Measurements from ENCODE around the gene LRTM2. TPM values are rescaled to one million over a fixed set of nuclear protein-coding genes. Genes with fewer than 3 reads are reported as not detected.

Gene LRTM2
- total RNA-seq, 1 experiment from 2014 or later, result not detected

DNA sequence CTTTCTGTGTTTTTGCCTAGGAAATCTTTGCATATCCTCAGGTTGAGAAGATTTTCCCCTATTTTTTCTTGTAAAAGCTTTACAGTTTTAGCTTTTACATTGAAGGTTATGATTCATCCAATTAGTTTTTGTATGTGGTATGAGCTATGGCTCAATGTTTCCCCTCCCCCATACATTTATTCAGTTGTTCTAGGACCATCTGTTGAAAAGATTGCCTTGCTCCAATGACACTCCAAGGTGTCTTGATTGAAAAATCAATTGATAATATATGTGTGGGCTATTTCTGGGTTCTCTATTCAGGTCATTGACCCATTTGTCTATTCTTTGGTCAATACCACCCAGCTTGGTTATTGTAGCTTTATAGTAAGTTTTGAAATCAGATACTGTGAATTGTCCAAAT lies 42.6 kb downstream of the LRTM2 start:
- Histone ChIP-seq H3K4me3 (no peak overlapping the region), H3K9me2 (ENCODE audit: insufficient read depth) (no peaks in the 10 kb centered on the region), H4K20me1 (ENCODE audit: insufficient read depth) (no peaks in the 10 kb centered on the region), H3F3A (ENCODE audit: insufficient read depth, low read depth) (no peaks in the 10 kb centered on the region), H3K4me2 (no peak overlapping the region), H2AFZ (no peak overlapping the region), H3K27me3 (ENCODE audit: insufficient read depth, low read depth) (peaks cover 98% of the 10 kb centered on the region), H3K79me2 (ENCODE audit: low read depth) (no peaks in the 10 kb centered on the region), H3K4me1 (replicated peaks; ENCODE audit: insufficient read depth) (no peaks in the 10 kb centered on the region), H3K36me3 (ENCODE audit: low read depth) (no peaks in the 10 kb centered on the region), H3K27ac (no peak overlapping the region), H3K9me3 (ENCODE audit: insufficient read depth, low read depth) (no peaks in the 10 kb centered on the region)
- BruUV-seq (replicated peaks), result no TSS peak
- TF ChIP-seq, protein P1, sequence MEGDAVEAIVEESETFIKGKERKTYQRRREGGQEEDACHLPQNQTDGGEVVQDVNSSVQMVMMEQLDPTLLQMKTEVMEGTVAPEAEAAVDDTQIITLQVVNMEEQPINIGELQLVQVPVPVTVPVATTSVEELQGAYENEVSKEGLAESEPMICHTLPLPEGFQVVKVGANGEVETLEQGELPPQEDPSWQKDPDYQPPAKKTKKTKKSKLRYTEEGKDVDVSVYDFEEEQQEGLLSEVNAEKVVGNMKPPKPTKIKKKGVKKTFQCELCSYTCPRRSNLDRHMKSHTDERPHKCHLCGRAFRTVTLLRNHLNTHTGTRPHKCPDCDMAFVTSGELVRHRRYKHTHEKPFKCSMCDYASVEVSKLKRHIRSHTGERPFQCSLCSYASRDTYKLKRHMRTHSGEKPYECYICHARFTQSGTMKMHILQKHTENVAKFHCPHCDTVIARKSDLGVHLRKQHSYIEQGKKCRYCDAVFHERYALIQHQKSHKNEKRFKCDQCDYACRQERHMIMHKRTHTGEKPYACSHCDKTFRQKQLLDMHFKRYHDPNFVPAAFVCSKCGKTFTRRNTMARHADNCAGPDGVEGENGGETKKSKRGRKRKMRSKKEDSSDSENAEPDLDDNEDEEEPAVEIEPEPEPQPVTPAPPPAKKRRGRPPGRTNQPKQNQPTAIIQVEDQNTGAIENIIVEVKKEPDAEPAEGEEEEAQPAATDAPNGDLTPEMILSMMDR (conservative IDR thresholded peaks at IDR 0.05), result no peak
- TF ChIP-seq EZH2 (IDR thresholded peaks at IDR 0.05; ENCODE audit: low read depth), result no peak
- POLR2A ChIA-PET (ENCODE audit: unreplicated experiment), result no interaction called here
- no peak for DNase-seq
- intact Hi-C loops (cut with micrococcal nuclease; ENCODE audit: unreplicated experiment), result no loop called here
- CTCF ChIA-PET, result no interaction called here

DNA sequence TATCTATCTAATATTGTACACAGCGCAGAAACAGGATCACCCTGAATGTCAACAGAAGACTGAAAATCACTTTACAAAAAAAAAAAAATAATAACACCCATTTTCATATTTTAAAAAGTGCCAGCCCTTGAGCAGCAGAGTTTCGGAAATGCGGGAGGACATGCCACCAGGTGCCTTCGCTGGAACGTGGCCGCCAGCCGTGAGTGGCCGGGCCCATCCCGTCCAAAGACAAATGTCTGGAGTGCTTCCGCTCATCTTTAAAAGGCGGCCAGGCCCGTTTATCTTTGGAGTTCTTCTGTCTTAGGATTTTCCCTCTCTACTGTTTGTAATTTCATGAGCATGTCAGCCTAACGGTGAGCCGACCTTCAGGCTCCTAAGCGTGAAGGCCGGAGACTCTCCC lies 43.5 kb downstream of the LRTM2 start:
- no peak for DNase-seq
- no peaks in the 10 kb centered on the region for H3K4me1 ChIP-seq (replicated peaks; ENCODE audit: insufficient read depth)
- no peak overlapping the region for H3K4me2 ChIP-seq
- intact Hi-C loops (cut with micrococcal nuclease; ENCODE audit: unreplicated experiment), result no loop called here
- no peaks in the 10 kb centered on the region for H3K9me3 ChIP-seq (ENCODE audit: insufficient read depth, low read depth)
- no peaks in the 10 kb centered on the region for H3K9me2 ChIP-seq (ENCODE audit: insufficient read depth)
- no peaks in the 10 kb centered on the region for H4K20me1 ChIP-seq (ENCODE audit: insufficient read depth)
- H3K4me3 ChIP-seq, result no peak overlapping the region
- ChIA-PET CTCF (no interaction called here), POLR2A (ENCODE audit: unreplicated experiment) (no interaction called here)
- H3K27ac ChIP-seq, result no peak overlapping the region
- peaks cover 98% of the 10 kb centered on the region for H3K27me3 ChIP-seq (ENCODE audit: insufficient read depth, low read depth)
- no peaks in the 10 kb centered on the region for H3K79me2 ChIP-seq (ENCODE audit: low read depth)
- TF ChIP-seq, protein P1 (conservative IDR thresholded peaks at IDR 0.05), result no peak
- TF ChIP-seq EZH2 (IDR thresholded peaks at IDR 0.05; ENCODE audit: low read depth), result no peak
- H2AFZ ChIP-seq, result no peak overlapping the region
- no TSS peak for BruUV-seq (replicated peaks)
- H3K36me3 ChIP-seq (ENCODE audit: low read depth), result no peaks in the 10 kb centered on the region
- no peaks in the 10 kb centered on the region for H3F3A ChIP-seq (ENCODE audit: insufficient read depth, low read depth)

DNA sequence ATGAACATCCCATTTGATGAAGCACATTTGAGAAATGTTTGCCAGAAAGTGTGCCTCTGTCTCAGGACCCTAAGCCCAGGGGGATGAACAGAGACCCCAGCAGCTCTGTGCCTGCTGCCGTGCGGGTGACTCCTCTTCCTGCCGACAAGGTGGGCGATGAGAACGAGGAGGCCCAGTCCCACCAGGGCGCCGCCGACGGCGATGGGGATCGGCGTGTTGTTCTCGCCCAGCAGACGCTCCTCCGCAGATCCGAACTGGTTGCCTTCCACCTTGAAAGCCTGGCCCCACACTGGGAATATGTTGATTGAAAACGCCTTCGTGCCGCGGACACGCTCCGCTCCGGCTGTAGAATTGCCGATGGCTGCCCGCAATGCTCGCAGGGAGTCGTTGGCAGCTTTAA lies 44.1 kb downstream of the LRTM2 start:
- Histone ChIP-seq H3K27ac (no peak overlapping the region), H3K79me2 (ENCODE audit: low read depth) (no peaks in the 10 kb centered on the region), H2AFZ (no peak overlapping the region), H3K9me3 (ENCODE audit: insufficient read depth, low read depth) (no peaks in the 10 kb centered on the region), H4K20me1 (ENCODE audit: insufficient read depth) (no peaks in the 10 kb centered on the region), H3K27me3 (ENCODE audit: insufficient read depth, low read depth) (peaks cover 98% of the 10 kb centered on the region), H3K4me1 (replicated peaks; ENCODE audit: insufficient read depth) (no peaks in the 10 kb centered on the region), H3K4me3 (no peak overlapping the region), H3K9me2 (ENCODE audit: insufficient read depth) (no peaks in the 10 kb centered on the region), H3K36me3 (ENCODE audit: low read depth) (no peaks in the 10 kb centered on the region), H3F3A (ENCODE audit: insufficient read depth, low read depth) (no peaks in the 10 kb centered on the region), H3K4me2 (no peak overlapping the region)
- CTCF ChIA-PET, result no interaction called here
- intact Hi-C loops (cut with micrococcal nuclease; ENCODE audit: unreplicated experiment), result no loop called here
- TF ChIP-seq EZH2 (IDR thresholded peaks at IDR 0.05; ENCODE audit: low read depth), result no peak
- TF ChIP-seq, protein P1 (conservative IDR thresholded peaks at IDR 0.05), result no peak
- no peak for DNase-seq
- no TSS peak for BruUV-seq (replicated peaks)
- POLR2A ChIA-PET (ENCODE audit: unreplicated experiment), result no interaction called here

All from PC-9 (cell line).